HCT116 (cell line): ENCODE data around the gene CAPN15.

Experiments used
- CEBPB ChIP-seq: IDR thresholded peaks from 2 replicates; pipeline ENCODE4 v1.6.1; 2012; ENCODE audit warnings: low read depth
- EZH2 ChIP-seq: fragments of 200-600 bp; sonication (generic); IDR thresholded peaks from 2 replicates; pipeline ENCODE4 v1.6.1; 2017; ENCODE audit warnings: antibody characterized with exemption, mixed run types
- EZH2phosphoT487 ChIP-seq: fragments of 200-600 bp; IDR thresholded peaks from 2 replicates; pipeline ENCODE4 v1.6.1; 2018; ENCODE audit warnings: antibody characterized with exemption, borderline replicate concordance
- FOSL1 ChIP-seq: IDR thresholded peaks from 2 replicates; pipeline ENCODE4 v1.6.1; 2012; ENCODE audit warnings: low read depth
- JUND ChIP-seq: IDR thresholded peaks from 2 replicates; pipeline ENCODE4 v1.6.1; 2012
- MAX ChIP-seq: IDR thresholded peaks from 2 replicates; pipeline ENCODE4 v1.6.1; 2012
- POLR2A ChIP-seq: IDR thresholded peaks from 2 replicates; pipeline ENCODE4 v1.7.0; 2011; ENCODE audit warnings: borderline replicate concordance; ENCODE audit not compliant: insufficient read depth, insufficient read length; ENCODE audit errors: extremely low read depth
- POLR2AphosphoS5 ChIP-seq: IDR thresholded peaks from 2 replicates; pipeline ENCODE4 v1.6.1; 2011; ENCODE audit warnings: mild to moderate bottlenecking, low read depth, low read length, moderate library complexity
- RAD21 ChIP-seq: IDR thresholded peaks from 2 replicates; pipeline ENCODE4 v1.6.1; 2012; ENCODE audit warnings: low read depth, mild to moderate bottlenecking
- SIN3A ChIP-seq: IDR thresholded peaks from 2 replicates; pipeline ENCODE4 v1.6.1; 2012; ENCODE audit warnings: low read depth
- YY1 ChIP-seq: IDR thresholded peaks from 2 replicates; pipeline ENCODE4 v1.6.1; 2011; ENCODE audit warnings: low read length, low read depth, moderate library complexity, mild to moderate bottlenecking; ENCODE audit not compliant: insufficient replicate concordance; ENCODE audit errors: extremely low read depth
- ZBTB33 ChIP-seq: IDR thresholded peaks from 2 replicates; pipeline ENCODE4 v1.6.1; 2011; ENCODE audit warnings: mild to moderate bottlenecking, low read length, moderate library complexity; ENCODE audit not compliant: insufficient replicate concordance; ENCODE audit errors: extremely low read depth
- ZNF274 ChIP-seq: fragments of 200-500 bp; sonication (Bioruptor generic); IDR thresholded peaks from 2 replicates; pipeline ENCODE4 v1.6.1; 2014; ENCODE audit warnings: mild to moderate bottlenecking, low read depth, low read length, inconsistent platforms
- TF ChIP-seq, protein P1 (sequence below), 3 experiments: fragments of 200-600 bp in 1 of 3; sonication (generic) in 1 of 3; IDR thresholded peaks in 2 of 3; conservative IDR thresholded peaks in 1 of 3; 2 replicates each; pipeline ENCODE4 v1.5.1; 2012 to 2017; ENCODE audit warnings: low read depth in 2 of 3, low read length in 2 of 3, antibody characterized with exemption in 1 of 3, borderline replicate concordance in 1 of 3, control low read depth in 1 of 3, mild to moderate bottlenecking in 1 of 3, mixed read lengths in 1 of 3, mixed run types in 1 of 3, moderate library complexity in 1 of 3; ENCODE audit not compliant: insufficient read depth in 1 of 3

DNA sequence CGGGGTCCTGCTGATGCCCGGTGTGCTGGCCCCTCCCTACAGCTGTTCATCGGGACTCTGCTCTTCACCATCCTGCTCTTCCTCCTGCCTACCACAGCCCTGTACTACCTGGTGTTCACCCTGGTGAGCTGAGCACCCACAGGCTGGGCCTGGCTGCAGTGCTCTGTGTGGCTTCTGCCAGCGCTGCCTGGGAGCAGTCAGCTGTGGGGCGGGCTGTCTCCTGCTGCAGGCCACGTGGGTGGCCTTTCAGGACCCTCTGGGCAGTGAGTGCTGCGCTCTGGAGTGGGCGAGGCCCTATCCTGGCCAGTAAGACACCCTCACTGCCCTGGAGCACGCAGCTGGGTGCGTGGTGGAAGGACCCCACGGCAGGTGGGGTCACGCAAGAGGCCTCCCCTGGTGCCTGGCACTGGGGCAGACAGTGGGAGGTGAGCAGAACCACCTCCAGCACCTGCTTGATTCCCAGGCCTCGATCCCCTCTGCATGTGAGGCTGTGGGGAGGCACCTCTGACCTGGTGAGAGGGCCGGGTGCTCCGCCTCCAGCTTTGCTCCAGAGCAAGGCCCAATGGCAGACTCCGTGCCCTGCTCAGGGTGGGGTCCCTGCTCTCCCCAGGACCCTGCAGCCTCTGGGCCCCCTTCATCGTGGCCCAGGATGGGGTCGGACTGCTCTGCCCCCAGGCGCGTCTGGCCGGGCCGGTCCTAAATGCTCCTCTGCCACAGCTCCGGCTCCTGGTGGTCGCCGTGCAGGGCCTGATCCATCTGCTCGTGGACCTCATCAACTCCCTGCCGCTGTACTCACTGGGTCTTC, 52.8 kb downstream of the CAPN15 start:
- TF ChIP-seq MAX: no peak
- no peak for TF ChIP-seq POLR2AphosphoS5
- no peak for TF ChIP-seq EZH2
- TF ChIP-seq FOSL1: no peak
- no peak for TF ChIP-seq ZBTB33
- no peak for TF ChIP-seq POLR2A
- TF ChIP-seq, protein P1, sequence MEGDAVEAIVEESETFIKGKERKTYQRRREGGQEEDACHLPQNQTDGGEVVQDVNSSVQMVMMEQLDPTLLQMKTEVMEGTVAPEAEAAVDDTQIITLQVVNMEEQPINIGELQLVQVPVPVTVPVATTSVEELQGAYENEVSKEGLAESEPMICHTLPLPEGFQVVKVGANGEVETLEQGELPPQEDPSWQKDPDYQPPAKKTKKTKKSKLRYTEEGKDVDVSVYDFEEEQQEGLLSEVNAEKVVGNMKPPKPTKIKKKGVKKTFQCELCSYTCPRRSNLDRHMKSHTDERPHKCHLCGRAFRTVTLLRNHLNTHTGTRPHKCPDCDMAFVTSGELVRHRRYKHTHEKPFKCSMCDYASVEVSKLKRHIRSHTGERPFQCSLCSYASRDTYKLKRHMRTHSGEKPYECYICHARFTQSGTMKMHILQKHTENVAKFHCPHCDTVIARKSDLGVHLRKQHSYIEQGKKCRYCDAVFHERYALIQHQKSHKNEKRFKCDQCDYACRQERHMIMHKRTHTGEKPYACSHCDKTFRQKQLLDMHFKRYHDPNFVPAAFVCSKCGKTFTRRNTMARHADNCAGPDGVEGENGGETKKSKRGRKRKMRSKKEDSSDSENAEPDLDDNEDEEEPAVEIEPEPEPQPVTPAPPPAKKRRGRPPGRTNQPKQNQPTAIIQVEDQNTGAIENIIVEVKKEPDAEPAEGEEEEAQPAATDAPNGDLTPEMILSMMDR (IDR thresholded peaks at IDR 0.05 in 2 of 3, conservative IDR thresholded peaks at IDR 0.05 in 1 of 3; ENCODE audit: borderline replicate concordance in 1 of 3, insufficient read depth in 1 of 3, low read depth in 2 of 3, low read length in 2 of 3): no peak
- no peak for TF ChIP-seq YY1
- TF ChIP-seq RAD21: no peak
- no peak for TF ChIP-seq SIN3A
- no peak for TF ChIP-seq JUND
- no peak for TF ChIP-seq ZNF274
- TF ChIP-seq CEBPB: no peak
- TF ChIP-seq EZH2phosphoT487: no peak
